Measurements from ENCODE around the gene CPNE6.
"Not testable (repeated sequence)": the region's sequence is repeated elsewhere in the genome, so short reads cannot be mapped to it uniquely, and the experiment has no call there.

DNA sequence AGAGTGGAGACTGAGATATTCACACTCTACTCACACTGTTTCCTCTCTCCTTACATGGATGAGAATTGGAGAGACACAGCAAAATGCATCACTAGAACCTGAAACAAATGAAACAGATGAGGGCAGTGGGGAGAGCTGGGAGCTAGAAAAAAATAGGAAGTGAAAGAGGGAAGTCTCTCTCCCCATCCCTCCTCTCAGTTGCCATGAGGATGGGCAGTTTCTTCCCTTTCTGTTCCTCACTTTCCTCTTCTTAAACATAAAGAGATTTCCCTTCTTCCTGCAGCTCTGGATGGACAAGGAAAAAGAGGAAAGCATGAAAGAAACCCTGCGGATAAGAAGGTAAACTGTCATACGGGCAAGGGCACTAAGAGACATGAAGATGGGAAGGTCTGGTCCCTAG, 22.4 kb upstream of the CPNE6 start:
- TF ChIP-seq, protein P1, sequence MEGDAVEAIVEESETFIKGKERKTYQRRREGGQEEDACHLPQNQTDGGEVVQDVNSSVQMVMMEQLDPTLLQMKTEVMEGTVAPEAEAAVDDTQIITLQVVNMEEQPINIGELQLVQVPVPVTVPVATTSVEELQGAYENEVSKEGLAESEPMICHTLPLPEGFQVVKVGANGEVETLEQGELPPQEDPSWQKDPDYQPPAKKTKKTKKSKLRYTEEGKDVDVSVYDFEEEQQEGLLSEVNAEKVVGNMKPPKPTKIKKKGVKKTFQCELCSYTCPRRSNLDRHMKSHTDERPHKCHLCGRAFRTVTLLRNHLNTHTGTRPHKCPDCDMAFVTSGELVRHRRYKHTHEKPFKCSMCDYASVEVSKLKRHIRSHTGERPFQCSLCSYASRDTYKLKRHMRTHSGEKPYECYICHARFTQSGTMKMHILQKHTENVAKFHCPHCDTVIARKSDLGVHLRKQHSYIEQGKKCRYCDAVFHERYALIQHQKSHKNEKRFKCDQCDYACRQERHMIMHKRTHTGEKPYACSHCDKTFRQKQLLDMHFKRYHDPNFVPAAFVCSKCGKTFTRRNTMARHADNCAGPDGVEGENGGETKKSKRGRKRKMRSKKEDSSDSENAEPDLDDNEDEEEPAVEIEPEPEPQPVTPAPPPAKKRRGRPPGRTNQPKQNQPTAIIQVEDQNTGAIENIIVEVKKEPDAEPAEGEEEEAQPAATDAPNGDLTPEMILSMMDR (IDR thresholded peaks at IDR 0.05): not testable (repeated sequence)
- TF ChIP-seq POLR2A (IDR thresholded peaks at IDR 0.05): not testable (repeated sequence)
